D721Med (cell line): ENCODE data around the gene BNIPL.

Experiments used
- DNase-seq: peaks from one replicate; pipeline ENCODE4 v3.0.0; 2011; ENCODE audit warnings: low spot score; ENCODE audit not compliant: insufficient read length
- FAIRE-seq: peaks from 2 replicates; lab custom pipeline; 2011; peaks lifted over from hg19 to GRCh38; lab: Jason Lieb, UNC
- CTCF ChIP-seq: IDR thresholded peaks from 2 replicates; pipeline ENCODE4 v1.5.1; 2012; ENCODE audit warnings: mild to moderate bottlenecking, control low read depth; ENCODE audit not compliant: insufficient read depth; ENCODE audit errors: missing control alignments

The BNIPL gene

GRCh38 chr1:150997126-150997872 lies 39.1 kb upstream of the BNIPL start:
- no peak for FAIRE-seq
- TF ChIP-seq CTCF, result no peak

GRCh38 chr1:150997949-150998348 lies 38.4 kb upstream of the BNIPL start:
- FAIRE-seq (no peak), DNase-seq (no peak)
- no peak for TF ChIP-seq CTCF

More at GRCh38 chr1:150997126-150997872, 39.1 kb upstream of the BNIPL start:
- DNase-seq, result no peak

- FAIRE-seq (no peak), DNase-seq (no peak)
- no peak for TF ChIP-seq CTCF
These were observed 37.2 kb upstream of the BNIPL start for GRCh38 chr1:150999051-150999674.

GRCh38 chr1:150999926-151000325 lies 36.5 kb upstream of the BNIPL start:
- no peak for DNase-seq
- TF ChIP-seq CTCF, result no peak
- FAIRE-seq, result no peak

DNA sequence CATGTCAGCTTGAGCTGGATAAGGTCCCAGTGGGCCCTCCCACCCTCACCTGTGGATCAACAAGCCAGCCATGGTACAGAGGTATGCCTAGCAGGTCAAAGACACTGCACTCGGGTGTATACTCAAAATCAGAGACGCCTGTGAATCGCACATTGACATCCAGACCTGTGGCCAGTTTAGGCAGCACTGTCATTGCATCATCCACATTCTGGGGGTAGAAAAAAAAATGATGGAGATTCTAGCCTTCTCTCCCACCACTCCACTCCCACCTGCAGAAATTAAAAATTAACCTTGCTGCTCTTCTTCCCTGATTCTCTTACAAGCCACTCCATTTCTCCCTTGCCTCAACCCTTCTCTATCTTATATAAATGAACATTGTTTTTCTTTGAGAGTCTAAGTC lies 36.0 kb upstream of the BNIPL start:
- no peak for FAIRE-seq
- DNase-seq, result no peak
- no peak for TF ChIP-seq CTCF

DNA sequence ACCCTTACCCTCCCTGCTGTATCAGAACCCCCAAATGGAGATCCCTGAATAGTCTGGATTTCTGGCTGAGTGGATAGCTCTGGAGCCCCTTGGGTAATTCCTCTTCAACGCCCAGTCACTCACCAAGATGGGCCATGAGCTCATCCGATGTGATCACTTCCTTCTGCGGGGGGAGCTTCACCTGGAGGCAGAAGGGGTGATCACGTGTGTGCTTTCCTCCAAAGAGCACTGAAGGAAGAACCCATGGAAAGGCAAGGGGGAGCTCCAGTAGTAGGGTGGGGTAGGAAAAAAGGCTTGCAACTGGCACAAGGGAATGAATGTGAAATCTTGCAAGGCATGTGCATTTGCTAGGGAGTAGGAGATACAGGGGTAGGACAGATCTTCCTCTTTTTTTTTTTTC lies 34.8 kb upstream of the BNIPL start:
- no peak for TF ChIP-seq CTCF
- DNase-seq (no peak), FAIRE-seq (no peak)

- DNase-seq, result no peak
- FAIRE-seq, result no peak
- no peak for TF ChIP-seq CTCF
These were observed 34.3 kb upstream of the BNIPL start for GRCh38 chr1:151002051-151002450.
